H9 (cell line): ENCODE measurements around the gene TOGARAM2. TPM values are rescaled to one million over a fixed set of nuclear protein-coding genes. Genes with fewer than 3 reads are reported as not detected.

Source experiments
- DNase-seq: peaks from one replicate; pipeline ENCODE4 v3.0.0-alpha.2; 2017
- H2AFZ ChIP-seq: one replicate; pipeline ENCODE4 v1.6.1; 2013; ENCODE audit warnings: mild to moderate bottlenecking, low read length, control low read depth, moderate library complexity
- H2AK5ac ChIP-seq: 2 replicates; pipeline ENCODE4 v1.6.1; 2013; ENCODE audit warnings: low read length, control low read depth, mixed read lengths; ENCODE audit not compliant: insufficient read length
- H2BK120ac ChIP-seq: one replicate; pipeline ENCODE4 v1.6.1; 2013; ENCODE audit warnings: low read depth, mild to moderate bottlenecking, low read length, control low read depth, inconsistent platforms; ENCODE audit not compliant: poor library complexity, severe bottlenecking
- H2BK12ac ChIP-seq: 2 replicates; pipeline ENCODE4 v1.6.1; 2013; ENCODE audit warnings: low read length, control low read depth, mixed read lengths, low read depth; ENCODE audit not compliant: insufficient read length
- H2BK15ac ChIP-seq: 2 replicates; pipeline ENCODE4 v1.6.1; 2013; ENCODE audit warnings: low read depth, low read length, control low read depth
- H2BK20ac ChIP-seq: one replicate; pipeline ENCODE4 v1.6.1; 2013; ENCODE audit warnings: low read depth, mild to moderate bottlenecking, low read length, control low read depth, inconsistent platforms; ENCODE audit not compliant: poor library complexity, severe bottlenecking
- H2BK5ac ChIP-seq: 2 replicates; pipeline ENCODE4 v1.6.1; 2013; ENCODE audit warnings: low read length, control low read depth, mixed read lengths; ENCODE audit not compliant: insufficient read length
- H3K14ac ChIP-seq: 2 replicates; pipeline ENCODE4 v1.6.1; 2013; ENCODE audit warnings: low read length, control low read depth; ENCODE audit not compliant: insufficient read depth
- H3K18ac ChIP-seq: 2 replicates; pipeline ENCODE4 v1.6.1; 2013; ENCODE audit warnings: low read depth, mild to moderate bottlenecking, mixed read lengths, low read length, control low read depth; ENCODE audit not compliant: insufficient read length
- H3K23ac ChIP-seq: 2 replicates; pipeline ENCODE4 v1.6.1; 2013; ENCODE audit warnings: low read length, control low read depth, mixed read lengths, low read depth; ENCODE audit not compliant: insufficient read length
- H3K23me2 ChIP-seq: 2 replicates; pipeline ENCODE4 v1.6.1; 2013; ENCODE audit warnings: low read depth, mild to moderate bottlenecking, mixed read lengths, low read length, control low read depth; ENCODE audit not compliant: insufficient read length, poor library complexity, severe bottlenecking
- H3K27ac ChIP-seq: 2 replicates; pipeline ENCODE4 v1.5.1; 2013; ENCODE audit warnings: low read length, control low read depth, mixed read lengths, low read depth; ENCODE audit not compliant: insufficient read length
- H3K27me3 ChIP-seq: 2 replicates; pipeline ENCODE4 v1.6.1; 2013; ENCODE audit warnings: low read length, control low read depth, inconsistent platforms; ENCODE audit not compliant: insufficient read depth
- H3K4ac ChIP-seq: 2 replicates; pipeline ENCODE4 v1.6.1; 2013; ENCODE audit warnings: low read depth, mild to moderate bottlenecking, control low read depth, inconsistent platforms, low read length, moderate library complexity
- H3K4me1 ChIP-seq: 2 replicates; pipeline ENCODE4 v1.6.1; 2013; ENCODE audit warnings: low read length, control low read depth, inconsistent platforms; ENCODE audit not compliant: insufficient read depth
- H3K4me2 ChIP-seq: 2 replicates; pipeline ENCODE4 v1.6.1; 2013; ENCODE audit warnings: low read length, control low read depth, mixed read lengths; ENCODE audit not compliant: insufficient read length, insufficient read depth
- H3K56ac ChIP-seq: 2 replicates; pipeline ENCODE4 v1.6.1; 2013; ENCODE audit warnings: low read depth, mild to moderate bottlenecking, mixed read lengths, low read length, control low read depth; ENCODE audit not compliant: insufficient read length
- H3K79me1 ChIP-seq: 2 replicates; pipeline ENCODE4 v1.6.1; 2013; ENCODE audit warnings: low read depth, mild to moderate bottlenecking, moderate library complexity, low read length, control low read depth, inconsistent platforms; ENCODE audit not compliant: insufficient read depth, poor library complexity, severe bottlenecking
- H3K79me2 ChIP-seq: 2 replicates; pipeline ENCODE4 v1.6.1; 2013; ENCODE audit warnings: low read length, control low read depth, inconsistent platforms; ENCODE audit not compliant: insufficient read depth
- H3K9ac ChIP-seq: 2 replicates; pipeline ENCODE4 v1.6.1; 2013; ENCODE audit warnings: low read length, control low read depth, mixed read lengths; ENCODE audit not compliant: insufficient read length; ENCODE audit errors: extremely low read depth
- H3K9me3 ChIP-seq: one replicate; pipeline ENCODE4 v1.6.1; 2013; ENCODE audit warnings: low read depth, low read length, inconsistent platforms; ENCODE audit not compliant: control insufficient read depth
- H3T11ph ChIP-seq: one replicate; pipeline ENCODE4 v1.6.1; 2013; ENCODE audit warnings: mild to moderate bottlenecking, low read length, control low read depth, inconsistent platforms
- H4K20me1 ChIP-seq: one replicate; pipeline ENCODE4 v1.6.1; 2013; ENCODE audit not compliant: control insufficient read depth, insufficient read length, insufficient read depth
- H4K5ac ChIP-seq: 2 replicates; pipeline ENCODE4 v1.6.1; 2013; ENCODE audit warnings: low read depth, mild to moderate bottlenecking, mixed read lengths, low read length, control low read depth; ENCODE audit not compliant: insufficient read length
- H4K8ac ChIP-seq: replicated peaks from 2 replicates; pipeline ENCODE4 v1.6.1; 2013; ENCODE audit warnings: low read length, control low read depth, mixed read lengths, low read depth; ENCODE audit not compliant: insufficient read length
- H4K91ac ChIP-seq: 2 replicates; pipeline ENCODE4 v1.6.1; 2013; ENCODE audit warnings: low read depth, mild to moderate bottlenecking, moderate library complexity, mixed read lengths, low read length, control low read depth; ENCODE audit not compliant: insufficient read length
- H3K27ac Mint-ChIP-seq, 3 experiments: 2 replicates in 2 of 3; 3 replicates in 1 of 3; pipeline ENCODE4 v1.8.0; 2020 to 2021; ENCODE audit warnings: mixed read lengths in 3 of 3, mild to moderate bottlenecking in 1 of 3, moderate library complexity in 1 of 3
- H3K27me3 Mint-ChIP-seq: 2 replicates; pipeline ENCODE4 v1.8.0; 2021; ENCODE audit warnings: low read depth, mild to moderate bottlenecking, moderate library complexity, mixed read lengths
- H3K36me3 Mint-ChIP-seq, 3 experiments: 2 replicates in 2 of 3; 3 replicates in 1 of 3; pipeline ENCODE4 v1.8.0; 2020 to 2021; ENCODE audit warnings: low read depth in 3 of 3, mixed read lengths in 3 of 3; ENCODE audit not compliant: insufficient read depth in 1 of 3
- H3K4me1 Mint-ChIP-seq, 2 experiments: 2 replicates each; pipeline ENCODE4 v1.8.0; 2020; ENCODE audit warnings: mixed read lengths in 2 of 2
- H3K4me3 Mint-ChIP-seq, 2 experiments: 2 replicates in 1 of 2; 3 replicates in 1 of 2; pipeline ENCODE4 v1.8.0; 2020 to 2021; ENCODE audit warnings: mild to moderate bottlenecking in 2 of 2, mixed read lengths in 2 of 2, moderate library complexity in 1 of 2
- H3K9me3 Mint-ChIP-seq, 2 experiments: 2 replicates in 1 of 2; 3 replicates in 1 of 2; pipeline ENCODE4 v1.8.0; 2020; ENCODE audit warnings: mild to moderate bottlenecking in 2 of 2, mixed read lengths in 2 of 2, moderate library complexity in 1 of 2
- CTCF ChIP-seq: fragments of 200-600 bp; sonication (generic); conservative IDR thresholded peaks from 3 replicates; pipeline ENCODE4 v1.8.0; 2021; ENCODE audit warnings: antibody characterized with exemption, mild to moderate bottlenecking
- WGBS: extraction: QIAGEN DNeasy Blood & Tissue Kit; methylation state at CpG from one replicate; pipeline ENCODE4 v1.1.7; 2013; ENCODE audit warnings: missing lambda C conversion rate, low lambda C conversion rate, mixed read lengths; ENCODE audit not compliant: insufficient read length; ENCODE audit errors: extremely low coverage; 5-methylcytosine and 5-hydroxymethylcytosine counted together
- total RNA-seq: library from RNA; stranded (reverse); gene quantifications from 2 replicates; pipeline ENCODE4 v1.2.1, GENCODE V29; 2021

The TOGARAM2 gene
- total RNA-seq, 1 experiment from 2014 or later: 0.83 TPM

GRCh38 chr2:29082804-29083495 is 101.9 kb downstream of the TOGARAM2 start:
- H3K4me2 ChIP-seq: no peak overlapping the region
- H4K91ac ChIP-seq: no peak overlapping the region
- H3K9me3 ChIP-seq: peaks cover 8% of the 10 kb centered on the region
- no peak overlapping the region for H3T11ph ChIP-seq
- no peak overlapping the region for H2BK15ac ChIP-seq
- peaks cover 14 to 15% of the 10 kb centered on the region in 2 experiments for H3K9me3 Mint-ChIP-seq
- no peaks in the 10 kb centered on the region for H3K79me1 ChIP-seq
- no peaks in the 10 kb centered on the region for H4K20me1 ChIP-seq
- H3K27ac ChIP-seq: no peak overlapping the region
- DNase-seq: no peak
- H3K23me2 ChIP-seq: no peaks in the 10 kb centered on the region
- H3K9ac ChIP-seq: no peak overlapping the region
- no peaks in the 10 kb centered on the region for H3K4me1 ChIP-seq
- peaks cover 5% of the 10 kb centered on the region for H3K27me3 Mint-ChIP-seq
- H2BK20ac ChIP-seq: no peak overlapping the region
- no peak for TF ChIP-seq CTCF
- no peak overlapping the region for H3K4me3 Mint-ChIP-seq
- H3K18ac ChIP-seq: no peak overlapping the region
- H4K8ac ChIP-seq: no peak overlapping the region
- H4K5ac ChIP-seq: no peak overlapping the region
- no peak overlapping the region for H2BK120ac ChIP-seq
- no peaks in the 10 kb centered on the region for H3K4me1 Mint-ChIP-seq
- no peak overlapping the region for H3K4ac ChIP-seq
- H2AFZ ChIP-seq: no peak overlapping the region
- H3K14ac ChIP-seq: no peak overlapping the region
- no peaks in the 10 kb centered on the region for H3K79me2 ChIP-seq
- H3K36me3 Mint-ChIP-seq: peaks cover 0 to 7% (median 3%) of the 10 kb centered on the region in 3 experiments; a peak in 4 of 7 replicates
- whole genome bisulfite sequencing: no CpG with 5 or more reads among the region's 5 CpGs
- H3K23ac ChIP-seq: no peak overlapping the region
- no peak overlapping the region for H2BK12ac ChIP-seq
- no peak overlapping the region for H2AK5ac ChIP-seq
- H3K27ac Mint-ChIP-seq: peak overlapping the region in 1 of 3 experiments; percentile 67; a peak in 1 of 7 replicates
- H3K27me3 ChIP-seq: no peaks in the 10 kb centered on the region
- no peak overlapping the region for H2BK5ac ChIP-seq
- H3K56ac ChIP-seq: no peak overlapping the region
